ENCODE results near the gene ZSWIM7. TPM values are rescaled to one million over a fixed set of nuclear protein-coding genes. Genes with fewer than 3 reads are reported as not detected.
A peak's percentile ranks its signal among the peaks of the same experiment; 100 is the strongest.

ZSWIM7 gene
- total RNA-seq, 1 experiment from 2014 or later = 19.1 TPM

DNA sequence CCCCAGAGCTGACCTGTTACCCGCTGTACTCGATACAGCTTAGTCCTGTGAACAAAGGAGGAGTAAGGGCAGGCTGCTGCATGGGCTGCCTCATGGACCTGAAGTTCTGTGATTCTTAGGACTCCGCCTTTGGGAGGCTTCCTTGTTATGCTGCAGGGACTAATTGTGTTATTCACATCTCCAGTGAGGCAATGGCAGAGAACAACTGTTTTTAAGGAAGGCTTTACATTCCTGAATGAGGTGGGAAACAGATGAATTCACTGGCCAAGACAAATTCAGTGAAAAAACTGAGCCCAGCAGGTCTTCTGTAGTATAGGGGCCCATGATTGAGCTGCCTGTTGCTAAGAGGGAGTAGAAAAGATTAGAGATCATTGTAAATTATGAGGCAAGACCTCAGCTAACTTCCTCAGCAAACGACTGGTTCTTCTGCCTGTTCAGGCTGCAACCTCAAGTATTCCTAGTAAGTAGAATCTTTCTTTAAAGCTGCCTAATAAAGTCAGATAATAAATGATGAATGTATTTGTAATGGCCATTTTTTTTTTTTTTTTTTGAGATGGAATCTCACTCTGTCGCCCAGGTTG lies 28.3 kb downstream of the ZSWIM7 start:
- TF ChIP-seq, protein P1, sequence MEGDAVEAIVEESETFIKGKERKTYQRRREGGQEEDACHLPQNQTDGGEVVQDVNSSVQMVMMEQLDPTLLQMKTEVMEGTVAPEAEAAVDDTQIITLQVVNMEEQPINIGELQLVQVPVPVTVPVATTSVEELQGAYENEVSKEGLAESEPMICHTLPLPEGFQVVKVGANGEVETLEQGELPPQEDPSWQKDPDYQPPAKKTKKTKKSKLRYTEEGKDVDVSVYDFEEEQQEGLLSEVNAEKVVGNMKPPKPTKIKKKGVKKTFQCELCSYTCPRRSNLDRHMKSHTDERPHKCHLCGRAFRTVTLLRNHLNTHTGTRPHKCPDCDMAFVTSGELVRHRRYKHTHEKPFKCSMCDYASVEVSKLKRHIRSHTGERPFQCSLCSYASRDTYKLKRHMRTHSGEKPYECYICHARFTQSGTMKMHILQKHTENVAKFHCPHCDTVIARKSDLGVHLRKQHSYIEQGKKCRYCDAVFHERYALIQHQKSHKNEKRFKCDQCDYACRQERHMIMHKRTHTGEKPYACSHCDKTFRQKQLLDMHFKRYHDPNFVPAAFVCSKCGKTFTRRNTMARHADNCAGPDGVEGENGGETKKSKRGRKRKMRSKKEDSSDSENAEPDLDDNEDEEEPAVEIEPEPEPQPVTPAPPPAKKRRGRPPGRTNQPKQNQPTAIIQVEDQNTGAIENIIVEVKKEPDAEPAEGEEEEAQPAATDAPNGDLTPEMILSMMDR (conservative IDR thresholded peaks at IDR 0.05) = no peak
- no peak for TF ChIP-seq EZH2 (IDR thresholded peaks at IDR 0.05; ENCODE audit: low read depth)
- Histone ChIP-seq H3K27ac (peak overlapping the region; percentile 34), H3K4me2 (peak overlapping the region; percentile 16; the same call in 1 of the 2 replicates)

DNA sequence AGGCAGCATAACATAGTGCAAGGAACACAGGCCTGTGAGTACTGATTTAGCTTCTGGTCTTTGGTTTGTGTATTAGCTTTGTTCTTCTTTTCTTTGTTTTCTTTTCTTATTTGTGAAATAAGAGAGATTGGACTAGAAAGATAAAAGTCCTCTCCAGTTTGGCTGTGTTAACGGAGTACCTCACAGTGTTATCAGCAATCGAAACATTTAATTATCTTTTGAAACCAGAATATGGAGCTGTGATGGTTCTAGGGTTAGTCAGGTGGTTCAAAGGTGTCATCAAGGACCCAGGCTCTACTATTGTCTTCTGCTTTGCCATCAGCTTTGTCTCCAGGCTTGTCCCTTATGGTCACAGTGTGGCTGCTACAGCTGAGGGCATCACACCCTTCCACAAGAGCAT lies 29.0 kb downstream of the ZSWIM7 start:
- Histone ChIP-seq H2AFZ (no peak overlapping the region), H3K4me3 (no peak overlapping the region), H3K27ac (0 out of 2 replicates have a peak overlapping the region, but pooled peaks have one; percentile 16), H3K4me1 (replicated peaks; ENCODE audit: insufficient read depth) (peaks cover 62% of the 10 kb centered on the region), H3K27me3 (ENCODE audit: insufficient read depth, low read depth) (no peaks in the 10 kb centered on the region), H3K79me2 (ENCODE audit: low read depth) (peaks cover 96% of the 10 kb centered on the region), H4K20me1 (ENCODE audit: insufficient read depth) (no peaks in the 10 kb centered on the region; the same call in 1 of the 2 replicates), H3K4me2 (no peak overlapping the region), H3F3A (ENCODE audit: insufficient read depth, low read depth) (peaks cover 54% of the 10 kb centered on the region), H3K36me3 (ENCODE audit: low read depth) (peaks cover 11% of the 10 kb centered on the region), H3K9me2 (ENCODE audit: insufficient read depth) (no peaks in the 10 kb centered on the region), H3K9me3 (ENCODE audit: insufficient read depth, low read depth) (no peaks in the 10 kb centered on the region)
- BruUV-seq (replicated peaks) = no TSS peak
- DNase-seq = no peak
- TF ChIP-seq, protein P1 (conservative IDR thresholded peaks at IDR 0.05) = no peak
- TF ChIP-seq EZH2 (IDR thresholded peaks at IDR 0.05; ENCODE audit: low read depth) = no peak
- intact Hi-C loops (cut with micrococcal nuclease; ENCODE audit: unreplicated experiment) = no loop called here
- CTCF ChIA-PET = interaction anchor here (0.5 to 1.5 kb wide), 2 partner anchors 27 to 29 kb away, joined by 4 read pairs; partner anchors contain the start of genes TTC19 and ZSWIM7
- POLR2A ChIA-PET (ENCODE audit: unreplicated experiment) = interaction anchor here (0.6 to 0.7 kb wide), 2 partner anchors 12 to 311 kb away, joined by 5 to 6 read pairs; no protein-coding TSS in a partner anchor

More for the DNA sequence above, 28.3 kb downstream of the ZSWIM7 start:
- H4K20me1 ChIP-seq (ENCODE audit: insufficient read depth) = no peaks in the 10 kb centered on the region; the same call in 1 of the 2 replicates
- H3K9me2 ChIP-seq (ENCODE audit: insufficient read depth) = no peaks in the 10 kb centered on the region
- H3K36me3 ChIP-seq (ENCODE audit: low read depth) = peaks cover 11% of the 10 kb centered on the region
- no peaks in the 10 kb centered on the region for H3K9me3 ChIP-seq (ENCODE audit: insufficient read depth, low read depth)
- CTCF ChIA-PET = interaction anchor here (0.8 to 1.5 kb wide), 2 partner anchors 12 to 28 kb away, joined by 4 to 16 read pairs; partner anchors contain the start of genes TTC19 and ZSWIM7
- no peak overlapping the region for H2AFZ ChIP-seq
- H3F3A ChIP-seq (ENCODE audit: insufficient read depth, low read depth) = peaks cover 47% of the 10 kb centered on the region
- peak in 1 of 2 experiments; percentile 43 for DNase-seq
- H3K27me3 ChIP-seq (ENCODE audit: insufficient read depth, low read depth) = no peaks in the 10 kb centered on the region
- H3K4me1 ChIP-seq (replicated peaks; ENCODE audit: insufficient read depth) = peaks cover 55% of the 10 kb centered on the region
- no peak overlapping the region for H3K4me3 ChIP-seq
- no TSS peak for BruUV-seq (replicated peaks)
- intact Hi-C loops (cut with micrococcal nuclease; ENCODE audit: unreplicated experiment) = no loop called here
- H3K79me2 ChIP-seq (ENCODE audit: low read depth) = peaks cover 93% of the 10 kb centered on the region
- POLR2A ChIA-PET (ENCODE audit: unreplicated experiment) = interaction anchor here (0.6 to 0.7 kb wide), 3 partner anchors 9 to 79 kb away, joined by 3 to 6 read pairs (median 5); no protein-coding TSS in a partner anchor

DNA sequence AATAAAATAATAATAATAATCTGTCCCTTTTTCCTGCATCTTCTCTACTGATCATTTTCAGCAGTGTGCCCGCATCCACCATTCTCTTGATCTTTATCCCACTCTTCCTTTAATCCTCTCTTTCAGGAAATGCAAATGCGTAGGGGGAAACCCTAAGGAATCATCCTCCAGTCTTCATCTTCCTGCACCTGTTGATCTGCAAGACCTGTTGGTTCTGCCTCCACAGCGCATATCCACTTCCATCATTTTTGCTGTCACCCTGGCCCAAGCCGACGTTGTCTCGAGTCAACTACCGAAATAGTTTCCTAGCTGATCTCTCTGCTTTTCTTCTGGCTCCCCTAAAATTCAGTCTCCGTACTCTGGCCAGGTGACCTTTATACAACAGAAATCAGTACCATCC lies 30.0 kb downstream of the ZSWIM7 start:
- Histone ChIP-seq H3F3A (ENCODE audit: insufficient read depth, low read depth) (peaks cover 64% of the 10 kb centered on the region), H4K20me1 (ENCODE audit: insufficient read depth) (no peaks in the 10 kb centered on the region; the same call in 1 of the 2 replicates), H3K4me1 (replicated peaks; ENCODE audit: insufficient read depth) (peaks cover 73% of the 10 kb centered on the region), H3K27ac (no peak overlapping the region), H3K9me3 (ENCODE audit: insufficient read depth, low read depth) (no peaks in the 10 kb centered on the region), H3K4me2 (no peak overlapping the region), H2AFZ (no peak overlapping the region), H3K4me3 (no peak overlapping the region), H3K27me3 (ENCODE audit: insufficient read depth, low read depth) (no peaks in the 10 kb centered on the region), H3K9me2 (ENCODE audit: insufficient read depth) (no peaks in the 10 kb centered on the region), H3K36me3 (ENCODE audit: low read depth) (peaks cover 11% of the 10 kb centered on the region), H3K79me2 (ENCODE audit: low read depth) (peaks cover 96% of the 10 kb centered on the region)
- BruUV-seq (replicated peaks) = no TSS peak
- no peak for DNase-seq
- ChIA-PET CTCF (no interaction called here), POLR2A (ENCODE audit: unreplicated experiment) (no interaction called here)
- no peak for TF ChIP-seq EZH2 (IDR thresholded peaks at IDR 0.05; ENCODE audit: low read depth)
- TF ChIP-seq, protein P1 (conservative IDR thresholded peaks at IDR 0.05) = no peak
- intact Hi-C loops (cut with micrococcal nuclease; ENCODE audit: unreplicated experiment) = no loop called here
